GM12878 (cell line): ENCODE data around the gene CHP1. TPM values are rescaled to one million over a fixed set of nuclear protein-coding genes. Genes with fewer than 3 reads are reported as not detected.

Experiments
- ATAC-seq: fragments of 200-7000 bp; cut with Tn5 transposase; 3 replicates; pipeline ENCODE4 v1.9.1; 2020; ENCODE audit warnings: mild to moderate bottlenecking, moderate library complexity
- BruUV-seq: library from RNA; stranded (reverse); fragments of 400-500 nt; replicated peaks from 2 replicates; lab custom pipeline; 2021; lab: Mats Ljungman, UMichigan
- CTCF ChIA-PET: fragments of 300-600 bp; sonication (Branson Sonifier 250); formaldehyde crosslinking; extraction: SDS; loops from one replicate; lab custom pipeline; 2021; ENCODE audit warnings: inconsistent platforms; lab: Yijun Ruan, JAX
- POLR2A ChIA-PET: fragments of 350-600 bp; formaldehyde crosslinking; extraction: SDS; loops from one replicate; lab custom pipeline; 2021; ENCODE audit warnings: inconsistent platforms; lab: Charles Lee
- RAD21 ChIA-PET: fragments of 300-600 bp; sonication (Branson Sonifier 250); formaldehyde crosslinking; loops from one replicate; lab custom pipeline; 2023; ENCODE audit warnings: antibody characterized with exemption; ENCODE audit not compliant: unreplicated experiment; lab: Charles Lee
- SMC1A ChIA-PET: fragments of 300-600 bp; sonication (Branson Sonifier 250); formaldehyde crosslinking; loops from one replicate; lab custom pipeline; 2023; ENCODE audit not compliant: unreplicated experiment, uncharacterized antibody; lab: Charles Lee
- DNase-seq: peaks from one replicate; pipeline ENCODE4 v3.0.0-alpha.2; 2011; ENCODE audit warnings: low read depth, low spot score
- FAIRE-seq: peaks from 3 replicates; lab custom pipeline; 2011; peaks lifted over from hg19 to GRCh38; lab: Jason Lieb, UNC
- H2AFZ ChIP-seq: 2 replicates; pipeline ENCODE4 v1.6.0; 2011; ENCODE audit warnings: low read depth, low read length, control low read depth; ENCODE audit not compliant: control insufficient read depth
- H3K27ac ChIP-seq: 2 replicates; pipeline ENCODE4 v1.5.1; 2011; ENCODE audit warnings: control low read depth; ENCODE audit not compliant: control insufficient read depth, insufficient read depth
- H3K27me3 ChIP-seq, 2 experiments: replicated peaks in 1 of 2; 2 replicates each; pipeline versions ENCODE4 v1.6.0 to v1.6.1; 2011; ENCODE audit warnings: low read length in 1 of 2; ENCODE audit not compliant: control insufficient read depth in 2 of 2, insufficient read depth in 2 of 2
- H3K36me3 ChIP-seq, 2 experiments: 2 replicates each; pipeline ENCODE4 v1.5.1; 2011; ENCODE audit warnings: low read length in 1 of 2; ENCODE audit not compliant: control insufficient read depth in 2 of 2, insufficient read depth in 2 of 2
- H3K4me1 ChIP-seq: 2 replicates; pipeline ENCODE4 v1.6.1; 2011; ENCODE audit warnings: mild to moderate bottlenecking, low read length, moderate library complexity, mixed read lengths; ENCODE audit not compliant: control insufficient read depth, insufficient read depth
- H3K4me2 ChIP-seq: 2 replicates; pipeline ENCODE4 v1.6.0; 2011; ENCODE audit warnings: control low read depth; ENCODE audit not compliant: control insufficient read depth, insufficient read depth
- H3K4me3 ChIP-seq: fragments of 200-600 bp; sonication (generic); 2 replicates; pipeline ENCODE4 v1.5.1; 2016
- H3K79me2 ChIP-seq: 2 replicates; pipeline ENCODE4 v1.6.0; 2011; ENCODE audit warnings: low read length; ENCODE audit not compliant: control insufficient read depth, insufficient read depth
- H3K9ac ChIP-seq: 2 replicates; pipeline ENCODE4 v1.8.0; 2011; ENCODE audit warnings: low read length, control low read depth, mixed read lengths; ENCODE audit not compliant: control insufficient read depth, insufficient read depth
- H3K9me3 ChIP-seq: replicated peaks from 3 replicates; pipeline ENCODE4 v1.5.1; 2011; ENCODE audit warnings: mild to moderate bottlenecking, low read length; ENCODE audit not compliant: control insufficient read depth, insufficient read depth
- H4K20me1 ChIP-seq: 2 replicates; pipeline ENCODE4 v1.6.0; 2011; ENCODE audit not compliant: control insufficient read depth, insufficient read depth
- ATF7 ChIP-seq: fragments of 450-650 bp; IDR thresholded peaks from 2 replicates; pipeline ENCODE4 v1.6.1; 2016; ENCODE audit warnings: low read depth, mild to moderate bottlenecking
- CBX5 ChIP-seq: sonication (generic); IDR thresholded peaks from 2 replicates; pipeline ENCODE4 v1.6.1; 2016; ENCODE audit warnings: low read depth, moderate library complexity, mild to moderate bottlenecking, inconsistent platforms
- E2F4 ChIP-seq: IDR thresholded peaks from 2 replicates; pipeline ENCODE4 v1.6.1; 2012; ENCODE audit warnings: low read depth, low read length, improper control_type of control experiment
- EZH2 ChIP-seq: IDR thresholded peaks from 2 replicates; pipeline ENCODE4 v1.6.1; 2012; ENCODE audit warnings: low read depth, mild to moderate bottlenecking, control low read depth, inconsistent platforms, low read length, borderline replicate concordance; ENCODE audit not compliant: control insufficient read depth
- FOS ChIP-seq: IDR thresholded peaks from 3 replicates; pipeline ENCODE4 v1.6.1; 2011; ENCODE audit warnings: borderline replicate concordance; ENCODE audit not compliant: insufficient read length; ENCODE audit errors: extremely low read depth
- PAX8 ChIP-seq: fragments of 450-650 bp; IDR thresholded peaks from 2 replicates; pipeline ENCODE4 v1.6.1; 2017; ENCODE audit warnings: mild to moderate bottlenecking, moderate library complexity
- RCOR1 ChIP-seq: conservative IDR thresholded peaks from 2 replicates; pipeline ENCODE4 v1.6.1; 2012; ENCODE audit warnings: low read depth, low read length, improper control_type of control experiment
- SUPT20H ChIP-seq: IDR thresholded peaks from 2 replicates; pipeline ENCODE4 v1.6.1; 2011; ENCODE audit warnings: low read depth, mild to moderate bottlenecking, low read length, moderate library complexity, borderline replicate concordance; ENCODE audit not compliant: control insufficient read depth
- TCF3 ChIP-seq: IDR thresholded peaks from 2 replicates; pipeline ENCODE4 v1.6.1; 2012; ENCODE audit warnings: low read depth, mild to moderate bottlenecking, low read length, borderline replicate concordance; ENCODE audit not compliant: insufficient read depth
- ZNF24 ChIP-seq: fragments of 450-650 bp; IDR thresholded peaks from 2 replicates; pipeline ENCODE4 v1.6.1; 2017; ENCODE audit warnings: antibody characterized with exemption, mild to moderate bottlenecking
- ZNF592 ChIP-seq: fragments of 450-650 bp; IDR thresholded peaks from 2 replicates; pipeline ENCODE4 v1.6.1; 2017; ENCODE audit warnings: mild to moderate bottlenecking, moderate library complexity
- ZNF622 ChIP-seq: fragments of 450-650 bp; IDR thresholded peaks from 2 replicates; pipeline ENCODE4 v1.6.1; 2017; ENCODE audit warnings: mild to moderate bottlenecking, inconsistent platforms
- WGBS: methylation state at CpG from one replicate; pipeline ENCODE4 v1.1.6; 2016; ENCODE audit warnings: low lambda C conversion rate; ENCODE audit not compliant: insufficient replicate concordance, insufficient coverage; ENCODE audit errors: missing lambda C conversion rate; 5-methylcytosine and 5-hydroxymethylcytosine counted together
- in situ Hi-C: fragments of 300-500 bp; cut with MboI; formaldehyde crosslinking; loops from 9 replicates; pipeline ENCODE4 v1.14.3; 2018; ENCODE audit warnings: mixed read lengths
- intact Hi-C: fragments of 100-400 bp; cut with micrococcal nuclease; formaldehyde crosslinking; loops from one replicate; pipeline ENCODE4 v1.14.2; 2022; ENCODE audit not compliant: unreplicated experiment
- polyA plus RNA-seq, 11 experiments: library from polyadenylated mRNA; depleted of rRNA in 4 of 11; unstranded in 6 of 11; stranded (reverse) in 5 of 11; fragments of >200 nt; fragmentation: Nextera tagmentation in 4 of 11; fragmentation: Illumina TruSeq in 1 of 11; extraction: Ambion mirVana in 4 of 11; extraction: Trizol in 1 of 11; gene quantifications; 1 replicate in 1 of 11; 2 replicates in 10 of 11; pipeline versions ENCODE4 v1.2.1 to v1.2.3, GENCODE V29; 2011 to 2016; ENCODE audit warnings: inconsistent platforms in 2 of 11, missing spikeins in 2 of 11, low read depth in 1 of 11
- total RNA-seq, 4 experiments: library from RNA; depleted of rRNA in 3 of 4; stranded (reverse); fragments of >200 nt in 3 of 4; fragmentation: Illumina TruSeq in 1 of 4; extraction: Trizol in 1 of 4; gene quantifications; 2 replicates each; pipeline versions ENCODE4 v1.2.1 to v1.2.3, GENCODE V29; 2013 to 2021
- TF ChIP-seq, protein P1 (sequence below): IDR thresholded peaks from 2 replicates; pipeline ENCODE4 v1.6.1; 2012; ENCODE audit warnings: mild to moderate bottlenecking, low read depth, low read length

Gene CHP1
- total and polyA plus RNA-seq, 10 of the 15 experiments (the other 5 are each of a cell fraction or from before 2014, with no cell fraction given), result 25.7 to 45.9 (median 39.1) TPM

- FAIRE-seq, result no peak
Observed at GRCh38 chr15:41281236-41281635, 50.2 kb downstream of the CHP1 start.

More at GRCh38 chr15:41281236-41281635, 50.2 kb downstream of the CHP1 start:
- in situ Hi-C loops (no loop called here), intact Hi-C loops (loop anchor here (5.0 kb wide), 1 partner anchor 49 kb away; the partner anchor contains the start of genes CHP1 and EXD1)
- H3K4me2 ChIP-seq, result no peak overlapping the region
- no peak overlapping the region for H3K27ac ChIP-seq
- ChIA-PET CTCF (no interaction called here), POLR2A (no interaction called here), RAD21 (no interaction called here)
- no TSS peak for BruUV-seq
- WGBS, result 100% methylated on average over 1 of the region's 1 CpG
- ATAC-seq, result no peak
- no peak overlapping the region for H3K4me3 ChIP-seq
- peaks cover 6% of the 10 kb centered on the region for H3K4me1 ChIP-seq
- H3K79me2 ChIP-seq, result peaks cover 25% of the 10 kb centered on the region
- TF ChIP-seq, protein P1, sequence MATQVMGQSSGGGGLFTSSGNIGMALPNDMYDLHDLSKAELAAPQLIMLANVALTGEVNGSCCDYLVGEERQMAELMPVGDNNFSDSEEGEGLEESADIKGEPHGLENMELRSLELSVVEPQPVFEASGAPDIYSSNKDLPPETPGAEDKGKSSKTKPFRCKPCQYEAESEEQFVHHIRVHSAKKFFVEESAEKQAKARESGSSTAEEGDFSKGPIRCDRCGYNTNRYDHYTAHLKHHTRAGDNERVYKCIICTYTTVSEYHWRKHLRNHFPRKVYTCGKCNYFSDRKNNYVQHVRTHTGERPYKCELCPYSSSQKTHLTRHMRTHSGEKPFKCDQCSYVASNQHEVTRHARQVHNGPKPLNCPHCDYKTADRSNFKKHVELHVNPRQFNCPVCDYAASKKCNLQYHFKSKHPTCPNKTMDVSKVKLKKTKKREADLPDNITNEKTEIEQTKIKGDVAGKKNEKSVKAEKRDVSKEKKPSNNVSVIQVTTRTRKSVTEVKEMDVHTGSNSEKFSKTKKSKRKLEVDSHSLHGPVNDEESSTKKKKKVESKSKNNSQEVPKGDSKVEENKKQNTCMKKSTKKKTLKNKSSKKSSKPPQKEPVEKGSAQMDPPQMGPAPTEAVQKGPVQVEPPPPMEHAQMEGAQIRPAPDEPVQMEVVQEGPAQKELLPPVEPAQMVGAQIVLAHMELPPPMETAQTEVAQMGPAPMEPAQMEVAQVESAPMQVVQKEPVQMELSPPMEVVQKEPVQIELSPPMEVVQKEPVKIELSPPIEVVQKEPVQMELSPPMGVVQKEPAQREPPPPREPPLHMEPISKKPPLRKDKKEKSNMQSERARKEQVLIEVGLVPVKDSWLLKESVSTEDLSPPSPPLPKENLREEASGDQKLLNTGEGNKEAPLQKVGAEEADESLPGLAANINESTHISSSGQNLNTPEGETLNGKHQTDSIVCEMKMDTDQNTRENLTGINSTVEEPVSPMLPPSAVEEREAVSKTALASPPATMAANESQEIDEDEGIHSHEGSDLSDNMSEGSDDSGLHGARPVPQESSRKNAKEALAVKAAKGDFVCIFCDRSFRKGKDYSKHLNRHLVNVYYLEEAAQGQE, result no peak
- no peak for TF ChIP-seq ATF7
- no peak for TF ChIP-seq ZNF622
- no peak for TF ChIP-seq E2F4
- no peak for TF ChIP-seq ZNF24
- no peak for TF ChIP-seq TCF3
- no peak for TF ChIP-seq CBX5
- no peak for TF ChIP-seq PAX8
- no peak for TF ChIP-seq FOS
- no peak for TF ChIP-seq RCOR1
- TF ChIP-seq ZNF592, result no peak
- TF ChIP-seq EZH2, result no peak
- no peak for TF ChIP-seq SUPT20H
- TF ChIP-seq, all 136 proteins: peak for 0
- Histone ChIP-seq H3K9ac (no peak overlapping the region), H3K27me3 (no peaks in the 10 kb centered on the region), H2AFZ (no peak overlapping the region), H4K20me1 (no peaks in the 10 kb centered on the region), H3K9me3 (peaks cover 2% of the 10 kb centered on the region), H3K36me3 (peaks cover 1 to 3% of the 10 kb centered on the region in 2 experiments; a peak in 2 of 4 replicates)
- DNase-seq, result no peak
- SMC1A ChIA-PET, result interaction anchor here (1.2 kb wide), 1 partner anchor 11 kb away, joined by 4 read pairs; no protein-coding TSS in a partner anchor
